Endodermal cell (in vitro differentiated cells): ENCODE measurements around the gene LRFN2. TPM values are rescaled to one million over a fixed set of nuclear protein-coding genes. Genes with fewer than 3 reads are reported as not detected.

ENCODE experiments used
- DNase-seq: peaks from one replicate; pipeline ENCODE4 v3.0.0-alpha.2; 2017
- H3K27ac ChIP-seq: 2 replicates; pipeline ENCODE4 v1.5.1; 2013; ENCODE audit warnings: mild to moderate bottlenecking, low read depth, low read length, moderate library complexity
- H3K27me3 ChIP-seq: 2 replicates; pipeline ENCODE4 v1.6.1; 2013; ENCODE audit warnings: mild to moderate bottlenecking, low read length, moderate library complexity; ENCODE audit not compliant: insufficient read depth, control insufficient read depth, poor library complexity, severe bottlenecking
- H3K36me3 ChIP-seq: 2 replicates; pipeline ENCODE4 v1.7.0; 2013; ENCODE audit warnings: mild to moderate bottlenecking, low read length, moderate library complexity; ENCODE audit not compliant: control insufficient read depth, insufficient read depth
- H3K4me1 ChIP-seq: one replicate; pipeline ENCODE4 v1.7.0; 2013; ENCODE audit warnings: low read length; ENCODE audit not compliant: control insufficient read depth, insufficient read depth
- H3K4me3 ChIP-seq: 2 replicates; pipeline ENCODE4 v1.5.1; 2013; ENCODE audit warnings: mild to moderate bottlenecking, low read length, moderate library complexity
- H3K9ac ChIP-seq: 2 replicates; pipeline ENCODE4 v1.6.1; 2013; ENCODE audit warnings: mild to moderate bottlenecking, low read length, moderate library complexity; ENCODE audit not compliant: poor library complexity, severe bottlenecking; ENCODE audit errors: extremely low read depth
- H3K9me3 ChIP-seq: 2 replicates; pipeline ENCODE4 v1.6.1; 2013; ENCODE audit warnings: mild to moderate bottlenecking, low read length, moderate library complexity; ENCODE audit not compliant: control insufficient read depth
- H3K27ac Mint-ChIP-seq: 2 replicates; pipeline ENCODE4 v1.8.0; 2020; ENCODE audit warnings: mixed read lengths
- H3K27me3 Mint-ChIP-seq: 2 replicates; pipeline ENCODE4 v1.8.0; 2021; ENCODE audit warnings: mild to moderate bottlenecking, mixed read lengths; ENCODE audit not compliant: insufficient read depth
- H3K36me3 Mint-ChIP-seq: 2 replicates; pipeline ENCODE4 v1.8.0; 2020; ENCODE audit warnings: low read depth, mixed read lengths
- H3K4me1 Mint-ChIP-seq: 2 replicates; pipeline ENCODE4 v1.8.0; 2020; ENCODE audit warnings: mixed read lengths
- H3K4me3 Mint-ChIP-seq: 2 replicates; pipeline ENCODE4 v1.8.0; 2020; ENCODE audit warnings: mild to moderate bottlenecking, moderate library complexity, mixed read lengths
- H3K9me3 Mint-ChIP-seq: 2 replicates; pipeline ENCODE4 v1.8.0; 2020; ENCODE audit warnings: mild to moderate bottlenecking, mixed read lengths
- WGBS, 2 experiments: methylation state at CpG; one replicate each; pipeline versions ENCODE4 v1.1.5 to v1.1.7; 2013; ENCODE audit warnings: missing lambda C conversion rate in 2 of 2, mixed read lengths in 1 of 2; ENCODE audit not compliant: insufficient coverage in 1 of 2, insufficient read length in 1 of 2; 5-methylcytosine and 5-hydroxymethylcytosine counted together
- total RNA-seq, 2 donors: library from RNA; stranded (reverse); fragmentation: NEBNext Ultra II Directional in 1 of 2; extraction: Animal tissue kit (Norgen Biotek cat#: 25700) in 1 of 2; gene quantifications; 2 replicates in 1 of 2; 3 replicates in 1 of 2; pipeline ENCODE4 v1.2.1, GENCODE V29; 2021
- TF ChIP-seq, protein P1 (sequence below): fragments of 200-600 bp; sonication (generic); conservative IDR thresholded peaks from 2 replicates; pipeline ENCODE4 v1.5.0; 2021; ENCODE audit warnings: antibody characterized with exemption, mild to moderate bottlenecking

The LRFN2 gene
- total RNA-seq, 2 donors from 2014 or later = 0.15 TPM; not detected in 1

DNA sequence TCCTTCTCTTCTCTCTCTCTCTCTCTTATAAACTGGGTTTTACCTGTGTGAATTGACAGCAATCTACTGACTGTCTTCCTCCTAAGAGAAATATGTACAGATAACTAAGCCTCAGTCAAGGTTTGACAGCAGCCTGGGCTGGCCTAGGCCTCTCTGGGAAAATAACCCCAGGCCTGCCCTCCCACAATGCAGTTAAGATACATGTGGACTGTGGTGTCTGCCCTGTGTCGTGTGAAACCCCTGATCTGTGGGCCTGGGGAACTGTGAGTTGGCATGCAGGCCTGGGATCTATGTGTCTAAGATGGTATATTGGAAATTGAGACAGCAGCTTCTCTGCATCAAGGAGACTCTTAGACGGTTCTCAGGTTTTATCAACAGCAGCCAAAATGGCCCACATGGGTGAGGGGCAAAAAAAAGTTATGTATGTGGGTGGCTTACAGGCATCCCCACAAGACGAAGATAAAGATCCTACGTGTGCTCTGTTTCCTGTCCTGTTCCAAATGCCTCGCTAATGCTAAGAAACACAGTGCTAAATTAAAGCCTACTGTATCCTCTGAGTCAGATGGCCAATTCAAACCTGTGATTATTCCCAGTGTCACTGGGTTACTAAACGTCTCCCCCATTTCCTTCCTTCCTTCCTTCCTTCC is 19.0 kb downstream of the LRFN2 start:
- no peaks in the 10 kb centered on the region for H3K4me1 ChIP-seq
- WGBS, 2 experiments = 88 to 92% methylated on average over 6 of the region's 6 CpGs
- peaks cover 2% of the 10 kb centered on the region for H3K4me1 Mint-ChIP-seq
- no peak overlapping the region for H3K27ac Mint-ChIP-seq
- H3K9ac ChIP-seq = no peak overlapping the region
- H3K9me3 ChIP-seq = no peaks in the 10 kb centered on the region
- no peaks in the 10 kb centered on the region for H3K27me3 ChIP-seq
- no peak overlapping the region for H3K4me3 ChIP-seq
- no peak for DNase-seq
- H3K27me3 Mint-ChIP-seq = peaks cover 3% of the 10 kb centered on the region
- no peak overlapping the region for H3K4me3 Mint-ChIP-seq
- H3K27ac ChIP-seq = no peak overlapping the region
- H3K9me3 Mint-ChIP-seq = peaks cover 2% of the 10 kb centered on the region
- TF ChIP-seq, protein P1, sequence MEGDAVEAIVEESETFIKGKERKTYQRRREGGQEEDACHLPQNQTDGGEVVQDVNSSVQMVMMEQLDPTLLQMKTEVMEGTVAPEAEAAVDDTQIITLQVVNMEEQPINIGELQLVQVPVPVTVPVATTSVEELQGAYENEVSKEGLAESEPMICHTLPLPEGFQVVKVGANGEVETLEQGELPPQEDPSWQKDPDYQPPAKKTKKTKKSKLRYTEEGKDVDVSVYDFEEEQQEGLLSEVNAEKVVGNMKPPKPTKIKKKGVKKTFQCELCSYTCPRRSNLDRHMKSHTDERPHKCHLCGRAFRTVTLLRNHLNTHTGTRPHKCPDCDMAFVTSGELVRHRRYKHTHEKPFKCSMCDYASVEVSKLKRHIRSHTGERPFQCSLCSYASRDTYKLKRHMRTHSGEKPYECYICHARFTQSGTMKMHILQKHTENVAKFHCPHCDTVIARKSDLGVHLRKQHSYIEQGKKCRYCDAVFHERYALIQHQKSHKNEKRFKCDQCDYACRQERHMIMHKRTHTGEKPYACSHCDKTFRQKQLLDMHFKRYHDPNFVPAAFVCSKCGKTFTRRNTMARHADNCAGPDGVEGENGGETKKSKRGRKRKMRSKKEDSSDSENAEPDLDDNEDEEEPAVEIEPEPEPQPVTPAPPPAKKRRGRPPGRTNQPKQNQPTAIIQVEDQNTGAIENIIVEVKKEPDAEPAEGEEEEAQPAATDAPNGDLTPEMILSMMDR = no peak
- H3K36me3 Mint-ChIP-seq = no peaks in the 10 kb centered on the region
- no peaks in the 10 kb centered on the region for H3K36me3 ChIP-seq

DNA sequence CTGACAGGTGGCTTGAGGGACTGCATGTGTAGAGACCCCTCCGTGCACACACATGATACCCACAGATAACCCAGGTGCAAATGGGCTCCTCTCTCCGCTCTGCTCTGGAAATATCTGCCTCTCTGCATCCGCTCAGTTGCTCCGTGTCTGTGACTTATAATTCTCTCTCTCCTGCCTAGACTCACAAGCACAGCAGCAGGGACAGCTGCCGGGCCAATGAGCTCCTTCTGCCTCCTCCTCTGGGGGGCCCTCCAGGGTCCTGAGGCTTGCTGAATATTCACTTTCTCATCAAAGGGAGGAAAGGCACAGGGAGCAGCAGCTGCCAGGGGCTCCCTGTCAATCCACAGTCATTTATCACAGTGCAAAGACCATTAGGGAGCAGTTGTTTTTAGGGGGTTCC is 24.1 kb downstream of the LRFN2 start:
- H3K4me1 Mint-ChIP-seq = peaks cover 25% of the 10 kb centered on the region

DNA sequence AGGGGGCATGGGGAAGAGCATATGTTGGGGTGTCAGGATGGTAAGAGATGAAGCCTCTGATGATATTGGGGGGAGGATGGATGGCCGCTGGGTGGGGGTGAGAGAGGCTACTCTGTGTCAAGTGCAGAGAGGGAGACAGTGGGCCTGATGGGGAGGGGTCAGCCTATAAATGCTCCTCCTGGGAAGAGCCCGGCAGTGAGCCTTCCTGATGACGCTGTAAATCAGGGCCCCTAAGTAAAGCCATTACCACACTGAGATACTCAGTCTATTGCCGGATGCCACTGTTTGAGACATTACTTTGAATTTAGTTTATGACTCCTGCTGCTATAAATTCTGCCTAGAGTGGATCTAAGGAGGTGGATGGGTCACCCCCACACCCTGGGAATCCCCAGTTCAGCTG is 28.1 kb downstream of the LRFN2 start:
- peaks cover 7% of the 10 kb centered on the region for H3K4me1 ChIP-seq
- WGBS, 2 experiments = 84 to 100% methylated on average over 1 to 4 of the region's 4 CpGs
- H3K4me1 Mint-ChIP-seq = peaks cover 32% of the 10 kb centered on the region

More for the DNA sequence above, 24.1 kb downstream of the LRFN2 start:
- Histone ChIP-seq H3K36me3 (no peaks in the 10 kb centered on the region), H3K27ac (no peak overlapping the region), H3K9me3 (no peaks in the 10 kb centered on the region), H3K9ac (no peak overlapping the region), H3K4me1 (peaks cover 7% of the 10 kb centered on the region), H3K27me3 (no peaks in the 10 kb centered on the region), H3K4me3 (no peak overlapping the region)
- Mint-ChIP-seq H3K36me3 (no peaks in the 10 kb centered on the region), H3K27ac (no peak overlapping the region), H3K4me3 (no peak overlapping the region), H3K27me3 (peaks cover 3% of the 10 kb centered on the region), H3K9me3 (peaks cover 2% of the 10 kb centered on the region)
- TF ChIP-seq, protein P1 = no peak
- DNase-seq = peak; percentile 66
- 75 to 76% methylated on average over 3 to 5 of the region's 5 CpGs for WGBS, 2 experiments

More for the DNA sequence above, 28.1 kb downstream of the LRFN2 start:
- no peaks in the 10 kb centered on the region for H3K36me3 ChIP-seq
- no peak for DNase-seq
- no peak overlapping the region for H3K27ac ChIP-seq
- no peaks in the 10 kb centered on the region for H3K27me3 ChIP-seq
- Mint-ChIP-seq H3K4me3 (no peak overlapping the region), H3K27me3 (no peaks in the 10 kb centered on the region), H3K27ac (no peak overlapping the region), H3K36me3 (no peaks in the 10 kb centered on the region), H3K9me3 (no peaks in the 10 kb centered on the region)
- no peak overlapping the region for H3K9ac ChIP-seq
- no peak overlapping the region for H3K4me3 ChIP-seq
- TF ChIP-seq, protein P1 = no peak
- no peaks in the 10 kb centered on the region for H3K9me3 ChIP-seq
